GM21825 (cell line): ENCODE data around the gene ADAMTSL5.

Experiments
- ATAC-seq: cut with Tn5 transposase; IDR thresholded peaks from one replicate; pipeline ENCODE4 v1.9.1; 2021; ENCODE audit warnings: mild to moderate bottlenecking, moderate library complexity; ENCODE audit not compliant: unreplicated experiment

Gene ADAMTSL5

GRCh38 chr19:1468274-1468820 lies 44.5 kb downstream of the ADAMTSL5 start:
- ATAC-seq, result no peak

DNA sequence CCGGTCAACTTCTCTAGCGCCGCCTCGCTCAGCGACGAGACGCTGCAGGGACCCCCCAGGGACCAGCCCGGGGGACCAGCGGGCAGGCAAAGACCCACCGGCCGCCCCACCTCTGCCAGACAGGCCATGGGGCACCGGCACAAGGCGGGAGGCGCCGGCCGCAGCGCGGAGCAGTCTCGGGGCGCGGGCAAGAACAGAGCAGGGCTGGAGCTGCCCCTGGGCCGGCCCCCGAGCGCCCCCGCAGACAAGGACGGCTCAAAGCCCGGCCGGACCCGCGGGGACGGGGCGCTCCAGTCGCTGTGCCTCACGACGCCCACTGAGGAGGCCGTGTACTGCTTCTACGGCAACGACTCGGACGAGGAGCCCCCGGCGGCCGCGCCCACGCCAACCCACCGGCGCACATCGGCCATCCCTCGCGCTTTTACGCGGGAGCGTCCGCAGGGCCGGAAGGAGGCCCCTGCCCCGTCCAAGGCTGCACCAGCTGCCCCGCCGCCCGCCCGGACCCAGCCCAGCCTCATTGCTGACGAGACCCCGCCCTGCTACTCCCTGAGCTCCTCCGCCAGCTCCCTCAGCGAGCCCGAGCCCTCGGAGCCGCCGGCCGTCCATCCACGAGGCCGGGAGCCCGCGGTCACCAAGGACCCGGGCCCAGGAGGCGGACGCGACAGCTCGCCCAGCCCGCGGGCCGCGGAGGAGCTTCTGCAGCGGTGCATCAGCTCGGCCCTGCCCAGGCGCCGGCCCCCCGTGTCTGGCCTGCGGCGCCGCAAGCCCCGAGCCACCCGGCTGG lies 45.1 kb downstream of the ADAMTSL5 start:
- ATAC-seq, result no peak

DNA sequence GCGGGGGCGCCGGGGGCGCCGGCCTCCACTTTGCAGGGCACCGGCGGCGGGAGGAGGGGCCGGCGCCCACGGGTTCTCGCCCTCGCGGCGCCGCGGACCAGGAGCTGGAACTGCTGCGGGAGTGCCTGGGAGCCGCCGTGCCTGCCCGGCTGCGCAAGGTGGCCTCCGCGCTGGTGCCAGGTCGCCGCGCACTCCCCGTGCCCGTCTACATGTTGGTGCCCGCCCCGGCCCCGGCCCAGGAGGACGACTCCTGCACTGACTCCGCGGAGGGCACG lies 45.7 kb downstream of the ADAMTSL5 start:
- ATAC-seq, result no peak

GRCh38 chr19:1466461-1467214 lies 46.2 kb downstream of the ADAMTSL5 start:
- ATAC-seq, result no peak

- no peak for ATAC-seq
Measured at GRCh38 chr19:1466018-1466460, 46.8 kb downstream of the ADAMTSL5 start.

DNA sequence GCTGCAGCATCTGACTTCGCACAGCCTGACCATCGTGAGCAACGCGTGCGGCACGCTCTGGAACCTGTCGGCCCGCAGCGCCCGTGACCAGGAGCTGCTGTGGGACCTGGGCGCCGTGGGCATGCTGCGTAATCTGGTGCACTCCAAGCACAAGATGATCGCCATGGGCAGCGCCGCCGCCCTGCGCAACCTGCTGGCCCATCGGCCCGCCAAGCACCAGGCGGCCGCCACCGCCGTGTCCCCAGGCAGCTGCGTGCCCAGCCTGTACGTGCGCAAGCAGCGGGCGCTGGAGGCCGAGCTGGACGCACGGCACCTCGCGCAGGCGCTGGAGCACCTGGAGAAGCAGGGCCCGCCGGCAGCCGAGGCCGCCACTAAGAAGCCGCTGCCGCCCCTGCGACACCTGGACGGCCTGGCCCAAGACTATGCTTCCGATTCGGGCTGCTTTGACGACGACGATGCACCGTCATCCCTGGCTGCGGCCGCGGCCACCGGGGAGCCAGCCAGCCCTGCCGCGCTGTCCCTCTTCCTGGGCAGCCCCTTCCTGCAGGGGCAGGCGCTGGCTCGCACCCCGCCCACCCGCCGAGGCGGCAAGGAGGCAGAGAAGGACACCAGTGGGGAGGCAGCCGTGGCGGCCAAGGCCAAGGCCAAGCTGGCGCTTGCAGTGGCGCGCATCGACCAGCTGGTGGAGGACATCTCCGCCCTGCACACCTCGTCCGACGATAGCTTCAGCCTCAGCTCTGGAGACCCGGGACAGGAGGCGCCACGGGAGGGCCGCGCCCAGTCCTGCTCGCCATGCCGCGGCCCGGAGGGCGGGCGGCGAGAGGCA lies 47.4 kb downstream of the ADAMTSL5 start:
- ATAC-seq, result no peak

DNA sequence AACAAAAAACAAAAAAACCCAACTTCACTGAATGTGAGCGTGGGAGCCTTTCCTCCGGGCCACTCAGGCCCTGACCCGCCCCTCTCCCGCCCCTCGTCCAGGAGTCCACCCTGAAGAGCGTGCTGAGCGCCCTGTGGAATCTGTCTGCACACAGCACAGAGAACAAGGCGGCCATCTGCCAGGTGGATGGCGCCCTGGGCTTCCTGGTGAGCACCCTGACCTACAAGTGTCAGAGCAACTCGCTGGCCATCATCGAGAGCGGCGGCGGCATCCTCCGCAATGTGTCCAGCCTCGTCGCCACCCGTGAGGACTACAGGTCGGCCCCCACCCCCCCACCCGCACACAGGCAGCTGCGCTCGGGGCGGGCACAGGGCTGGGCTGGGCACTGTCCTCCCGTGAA lies 51.0 kb downstream of the ADAMTSL5 start:
- ATAC-seq, result no peak

DNA sequence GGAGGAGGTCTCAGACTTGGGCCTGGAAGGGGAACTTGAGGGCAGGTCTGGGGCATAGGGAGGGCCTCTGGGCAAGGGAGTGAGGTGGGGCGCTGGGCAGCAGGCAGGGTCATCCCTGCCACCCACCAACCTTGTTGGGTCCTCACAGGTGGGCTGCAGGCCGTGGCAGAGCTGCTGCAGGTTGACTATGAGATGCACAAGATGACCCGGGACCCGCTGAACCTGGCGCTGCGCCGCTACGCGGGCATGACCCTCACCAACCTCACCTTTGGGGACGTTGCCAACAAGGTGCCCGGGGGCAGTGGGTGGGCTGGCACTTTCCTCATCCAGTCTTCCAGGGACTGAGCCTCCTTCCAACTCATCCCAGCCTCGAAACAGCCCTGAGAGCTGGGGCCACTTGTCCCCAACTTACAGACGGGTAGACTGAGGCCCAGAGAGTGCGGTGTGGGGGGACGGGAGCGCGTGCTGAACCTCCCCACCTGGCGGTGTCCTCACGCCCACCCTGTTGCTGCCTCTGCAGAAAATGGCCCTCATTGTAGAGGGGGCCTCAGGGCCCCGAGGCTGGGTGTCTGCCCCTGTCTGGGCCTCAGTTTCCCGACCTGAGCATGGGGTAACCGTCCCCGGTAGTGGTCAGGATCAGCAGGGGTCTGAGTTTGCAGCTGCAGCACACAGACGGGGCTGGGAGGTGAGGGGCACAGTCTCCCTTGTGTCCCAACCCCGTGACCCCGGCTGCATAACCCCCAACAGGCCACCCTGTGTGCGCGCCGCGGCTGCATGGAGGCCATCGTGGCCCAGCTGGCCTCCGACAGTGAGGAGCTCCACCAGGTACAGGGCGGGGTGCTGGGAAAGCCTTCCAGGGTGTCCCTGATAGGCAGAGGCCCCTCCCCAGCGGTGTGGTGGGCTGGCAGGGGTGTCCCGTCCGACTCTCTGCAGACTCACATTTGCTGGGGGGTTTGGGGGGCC lies 52.5 kb downstream of the ADAMTSL5 start:
- no peak for ATAC-seq

DNA sequence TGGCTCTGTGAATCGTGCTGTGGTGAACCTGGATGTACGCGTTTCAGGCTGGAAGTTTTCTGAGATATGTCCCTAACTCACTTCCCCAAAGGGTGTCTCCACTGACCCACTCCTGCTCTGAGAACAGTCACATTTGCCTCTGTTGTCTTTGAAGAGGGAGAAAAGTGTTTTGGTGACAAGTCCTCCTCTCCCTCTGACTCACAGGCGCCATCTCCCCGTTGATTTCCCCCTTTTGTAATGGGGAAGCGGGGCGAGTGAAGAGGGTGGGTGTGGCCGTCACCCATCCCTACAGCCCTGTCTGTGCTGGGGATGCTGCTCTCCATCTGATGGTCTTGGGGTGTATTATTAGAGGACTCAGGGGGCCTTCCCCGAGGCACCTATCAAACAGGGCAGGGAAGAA lies 53.3 kb downstream of the ADAMTSL5 start:
- ATAC-seq, result no peak

- no peak for ATAC-seq
Measured at GRCh38 chr19:1457892-1458291, 54.9 kb downstream of the ADAMTSL5 start.

- no peak for ATAC-seq
Measured at GRCh38 chr19:1457031-1457739, 55.6 kb downstream of the ADAMTSL5 start.

DNA sequence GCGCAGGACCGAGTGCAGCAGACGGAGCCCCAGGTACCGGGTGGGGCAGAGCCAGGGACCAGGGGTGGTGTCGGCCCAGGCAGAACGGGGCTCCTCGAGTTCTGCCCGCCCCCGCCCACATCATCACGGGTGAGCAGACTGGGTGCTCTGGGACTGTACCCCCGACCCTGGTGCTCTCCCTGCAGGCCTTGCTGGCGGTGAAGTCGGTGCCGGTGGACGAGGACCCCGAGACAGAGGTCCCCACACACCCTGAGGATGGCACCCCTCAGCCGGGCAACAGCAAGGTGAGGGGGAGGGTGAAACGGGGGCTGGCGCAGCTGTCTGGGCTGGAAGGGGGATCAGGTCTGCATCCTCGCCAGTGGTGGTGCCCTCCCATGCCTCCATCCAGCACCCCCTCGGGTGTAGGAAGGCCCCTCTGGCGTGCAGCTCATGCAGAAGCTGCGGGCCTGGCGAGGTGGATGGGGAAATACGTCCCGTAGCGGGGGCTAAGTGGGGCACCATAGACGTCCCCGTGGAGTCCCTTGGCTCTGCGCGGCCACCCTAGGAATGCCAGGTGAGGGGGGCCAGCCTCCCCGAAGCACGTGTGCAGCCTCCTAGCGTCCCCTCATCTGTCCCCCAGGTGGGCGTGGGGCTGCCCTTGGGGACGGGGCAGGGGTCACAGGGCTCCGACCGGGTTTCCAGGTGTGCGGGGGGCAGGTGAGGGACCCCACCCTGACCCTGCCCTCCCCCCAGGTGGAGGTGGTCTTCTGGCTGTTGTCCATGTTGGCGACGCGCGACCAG lies 56.5 kb downstream of the ADAMTSL5 start:
- no peak for ATAC-seq

GRCh38 chr19:1455336-1456120 lies 57.3 kb downstream of the ADAMTSL5 start:
- no peak for ATAC-seq
